GM12865 (cell line): Measurements from ENCODE around the gene JOSD1.
A peak's percentile ranks its signal among the peaks of the same experiment; 100 is the strongest.

Source experiments
- DNase-seq: peaks from one replicate; pipeline ENCODE4 v3.0.0; 2010; ENCODE audit warnings: low read depth
- H3K4me3 ChIP-seq: 2 replicates; pipeline ENCODE4 v1.5.1; 2011; ENCODE audit warnings: mild to moderate bottlenecking, low read depth, low read length, control low read depth
- TF ChIP-seq, protein P1 (sequence below): IDR thresholded peaks from 2 replicates; pipeline ENCODE4 v1.5.1; 2011; ENCODE audit warnings: low read length, control low read depth, low read depth, inconsistent platforms; ENCODE audit not compliant: insufficient read depth; ENCODE audit errors: missing control alignments

JOSD1 gene

DNA sequence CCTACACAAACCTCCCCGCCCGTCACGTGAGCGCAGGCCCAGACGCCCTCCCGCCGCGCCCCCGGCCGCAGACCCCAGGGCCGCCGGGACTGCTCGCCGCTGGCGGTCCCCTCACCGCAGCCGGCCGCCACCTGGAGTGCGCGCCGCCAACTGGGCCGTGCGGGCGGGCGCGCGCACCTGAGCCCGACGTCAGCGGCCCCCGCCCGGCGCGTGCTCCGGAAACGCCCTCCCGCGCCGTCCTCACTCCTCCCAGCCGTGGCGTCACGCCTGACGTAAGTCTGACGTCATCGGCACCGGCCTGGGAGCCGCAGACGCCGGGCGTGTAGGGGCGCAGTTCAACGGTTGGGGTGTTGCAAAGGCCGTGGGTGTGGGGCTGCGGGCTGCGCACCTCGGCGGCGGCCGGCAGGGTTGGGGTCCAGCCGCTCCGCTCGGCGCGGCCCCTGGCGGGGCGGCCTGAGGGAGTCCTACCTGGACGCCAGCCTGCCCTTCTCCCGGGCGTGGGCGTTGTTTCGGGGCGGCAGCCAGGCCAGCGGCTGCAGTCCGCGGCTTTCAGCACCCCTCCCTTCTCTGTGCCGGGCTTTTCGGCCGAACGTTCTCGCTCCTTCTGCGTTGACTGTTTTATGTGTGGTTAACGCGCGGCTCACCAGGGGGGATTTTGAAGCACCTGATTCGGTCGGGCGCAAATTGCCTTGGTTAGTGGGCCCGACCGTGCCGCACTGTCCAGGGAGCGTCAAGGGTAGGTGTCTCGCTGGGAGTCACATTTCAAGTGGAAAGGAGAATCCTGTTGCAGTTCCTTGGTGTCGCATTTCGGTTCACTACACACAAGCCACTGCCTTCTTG, at the start of gene JOSD1:
JOSD1 (minus strand) TSS at position 155 of the 840 bp plus-strand sequence. CDS start 956 bp downstream, outside the sequence.
- TF ChIP-seq, protein P1, sequence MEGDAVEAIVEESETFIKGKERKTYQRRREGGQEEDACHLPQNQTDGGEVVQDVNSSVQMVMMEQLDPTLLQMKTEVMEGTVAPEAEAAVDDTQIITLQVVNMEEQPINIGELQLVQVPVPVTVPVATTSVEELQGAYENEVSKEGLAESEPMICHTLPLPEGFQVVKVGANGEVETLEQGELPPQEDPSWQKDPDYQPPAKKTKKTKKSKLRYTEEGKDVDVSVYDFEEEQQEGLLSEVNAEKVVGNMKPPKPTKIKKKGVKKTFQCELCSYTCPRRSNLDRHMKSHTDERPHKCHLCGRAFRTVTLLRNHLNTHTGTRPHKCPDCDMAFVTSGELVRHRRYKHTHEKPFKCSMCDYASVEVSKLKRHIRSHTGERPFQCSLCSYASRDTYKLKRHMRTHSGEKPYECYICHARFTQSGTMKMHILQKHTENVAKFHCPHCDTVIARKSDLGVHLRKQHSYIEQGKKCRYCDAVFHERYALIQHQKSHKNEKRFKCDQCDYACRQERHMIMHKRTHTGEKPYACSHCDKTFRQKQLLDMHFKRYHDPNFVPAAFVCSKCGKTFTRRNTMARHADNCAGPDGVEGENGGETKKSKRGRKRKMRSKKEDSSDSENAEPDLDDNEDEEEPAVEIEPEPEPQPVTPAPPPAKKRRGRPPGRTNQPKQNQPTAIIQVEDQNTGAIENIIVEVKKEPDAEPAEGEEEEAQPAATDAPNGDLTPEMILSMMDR, result no peak
- H3K4me3 ChIP-seq, result peak within 1 kb of the TSS; percentile 74
- peak; percentile 98 for DNase-seq

DNA sequence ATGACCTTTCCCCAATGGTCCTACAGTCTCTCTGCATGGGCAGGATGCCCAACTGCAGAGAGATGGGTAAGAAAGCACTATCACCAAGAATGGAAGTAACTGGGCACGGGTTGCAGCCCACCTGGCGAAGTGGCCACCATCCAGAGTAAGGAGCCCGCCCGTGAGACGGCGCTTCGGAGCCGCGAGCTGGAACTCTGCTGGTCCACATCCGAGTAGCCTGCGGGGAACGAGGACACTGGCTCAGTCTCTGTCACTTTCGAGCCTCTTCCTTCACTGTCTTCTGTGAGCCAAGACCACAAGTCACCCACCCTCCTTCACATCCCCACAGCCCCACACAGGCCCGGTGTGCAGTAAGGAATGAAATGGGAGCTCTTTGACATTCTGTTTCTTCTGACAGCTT, 49.4 kb upstream of the JOSD1 start:
- H3K4me3 ChIP-seq, result no peak overlapping the region
- TF ChIP-seq, protein P1, result no peak
- DNase-seq, result no peak

DNA sequence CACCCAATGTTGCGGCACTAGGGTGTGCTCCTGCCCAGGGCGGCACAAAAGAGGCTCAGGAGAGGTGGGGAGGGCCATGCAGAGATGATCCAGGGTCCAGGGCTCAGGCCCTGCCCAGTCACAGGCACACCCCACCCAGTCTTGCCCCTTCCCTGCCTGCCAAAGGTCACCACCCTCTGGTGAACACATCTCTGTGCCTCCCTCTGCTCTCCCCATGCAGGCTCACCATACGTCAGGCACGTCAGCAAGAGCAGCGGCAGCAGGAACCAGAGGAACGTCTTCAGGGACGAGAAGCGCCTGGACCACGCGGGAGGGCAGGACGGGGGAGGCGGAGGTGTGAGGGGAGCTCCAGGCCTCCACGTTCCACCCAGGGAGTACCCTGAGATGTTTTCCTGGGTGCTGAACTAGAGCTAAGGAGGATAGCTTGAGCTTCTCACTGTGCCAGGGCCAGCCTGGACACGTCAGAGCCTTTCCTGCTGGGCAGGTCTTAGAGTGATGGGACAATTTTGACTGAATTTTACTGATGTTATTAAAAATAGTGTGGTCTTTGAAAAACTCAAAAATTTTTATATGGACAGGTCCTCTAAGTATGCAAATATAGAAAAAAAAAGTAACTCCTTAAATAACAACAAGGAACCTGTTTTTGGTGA, 47.9 kb upstream of the JOSD1 start:
- H3K4me3 ChIP-seq, result no peak overlapping the region
- TF ChIP-seq, protein P1, result no peak
- DNase-seq, result no peak

DNA sequence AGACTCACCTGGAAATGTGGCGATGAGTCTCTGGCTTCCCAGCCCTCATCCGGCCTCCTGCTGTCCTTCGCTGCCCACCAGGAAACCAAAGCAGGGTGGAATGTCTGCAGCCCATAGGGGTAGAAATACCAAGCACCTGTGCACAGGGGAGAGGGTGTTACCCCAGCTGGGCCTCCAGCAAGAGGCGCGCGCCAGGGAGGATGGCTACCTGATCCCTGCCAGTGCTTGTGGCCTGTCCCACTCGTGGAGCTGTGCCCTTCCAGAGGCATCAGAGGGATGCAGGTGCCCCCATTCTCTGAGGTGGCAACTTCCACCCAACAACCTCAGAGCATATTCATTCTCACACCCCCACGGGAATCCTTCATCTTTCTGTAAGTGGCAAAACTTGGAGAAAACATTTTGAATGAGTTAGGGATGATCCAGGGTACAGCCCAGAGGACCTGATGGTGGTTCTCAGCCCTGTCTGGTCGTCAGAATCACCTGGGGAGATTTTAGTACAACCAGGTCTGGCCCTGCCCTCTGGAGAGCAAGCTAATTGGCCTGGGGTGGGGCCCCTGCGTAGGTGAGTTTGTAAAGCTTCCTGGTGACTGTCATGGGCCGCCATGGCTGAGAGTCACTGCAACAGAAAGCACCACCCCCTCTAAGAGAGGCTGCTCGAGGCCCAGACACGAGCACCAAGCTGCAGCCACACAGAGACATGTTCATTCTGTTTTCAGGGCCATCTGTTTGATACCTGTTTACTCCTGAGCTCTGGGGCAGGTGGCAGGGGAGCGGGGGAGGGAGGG, 45.1 kb upstream of the JOSD1 start:
- no peak for DNase-seq
- no peak overlapping the region for H3K4me3 ChIP-seq
- TF ChIP-seq, protein P1, result no peak

- no peak overlapping the region for H3K4me3 ChIP-seq
- no peak for DNase-seq
- TF ChIP-seq, protein P1, result no peak
These were observed 44.2 kb upstream of the JOSD1 start for GRCh38 chr22:38744981-38745380.

DNA sequence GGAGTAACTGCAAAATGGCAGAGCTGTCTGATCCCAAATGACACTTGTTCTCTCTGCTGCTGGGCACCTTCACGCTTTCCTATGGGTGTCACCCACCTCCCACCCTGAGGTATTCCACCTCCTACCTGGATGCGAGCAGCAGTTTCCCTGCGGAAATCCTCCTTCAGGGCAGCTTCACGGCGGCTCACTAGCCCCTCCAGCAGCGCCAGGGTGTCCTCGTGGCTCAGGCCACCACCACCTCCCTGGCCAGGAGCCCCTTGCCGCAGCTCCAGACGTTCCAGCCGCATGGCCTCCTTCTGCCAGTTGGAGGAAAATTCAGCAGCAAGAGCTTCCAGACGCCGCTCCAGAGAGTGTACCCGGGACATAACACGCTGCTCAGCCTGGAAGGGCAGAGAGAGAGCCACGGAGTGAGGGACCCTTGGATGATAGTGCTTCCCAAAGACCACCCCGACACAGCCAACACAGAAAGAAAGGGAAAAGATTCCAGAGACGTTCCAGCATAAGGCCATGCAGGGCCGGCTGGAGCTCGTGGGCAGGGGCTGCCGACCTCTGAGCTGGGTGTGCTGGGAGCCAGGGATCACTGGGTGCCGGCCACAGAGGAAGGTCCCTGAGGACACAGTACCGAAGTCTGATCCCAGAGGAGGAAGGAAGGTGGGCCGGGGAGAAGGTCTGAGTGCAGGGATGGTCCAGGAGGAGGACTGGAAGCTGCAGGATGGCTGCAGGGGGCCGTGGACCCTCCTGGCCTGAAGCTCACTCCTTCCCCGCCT, 41.6 kb upstream of the JOSD1 start:
- no peak overlapping the region for H3K4me3 ChIP-seq
- TF ChIP-seq, protein P1, result no peak
- DNase-seq, result no peak
